ENCODE measurements around the gene NUDC. TPM values are rescaled to one million over a fixed set of nuclear protein-coding genes. Genes with fewer than 3 reads are reported as not detected.

Gene NUDC
- total and polyA plus RNA-seq, 8 donors = 25.6 to 54.1 (median 33.5) TPM

DNA sequence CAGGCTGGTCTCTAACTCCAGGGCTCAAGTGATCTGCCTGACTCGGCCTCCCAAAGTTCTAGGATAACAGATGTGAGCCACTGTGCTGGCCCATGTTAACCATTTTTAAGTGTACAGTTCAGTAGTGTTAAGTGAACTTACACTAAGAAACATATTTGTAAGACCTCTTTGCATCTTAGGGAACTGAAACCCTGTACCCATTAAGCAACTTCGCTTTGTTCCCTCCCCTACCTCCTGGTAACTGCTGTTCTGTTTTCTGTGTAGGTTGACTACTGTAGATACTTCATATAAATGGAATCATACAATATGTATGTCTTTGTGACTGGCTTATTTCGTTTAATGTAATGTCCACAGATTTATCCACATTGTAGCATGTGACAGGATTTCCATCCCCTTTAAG lies 11.0 kb downstream of the NUDC start:
- intact Hi-C loops (cut with DNase I) = no loop called here
- H3K4me1 ChIP-seq = no peaks in the 10 kb centered on the region
- H3K27ac ChIP-seq = no peak overlapping the region
- no peak for FAIRE-seq
- H3K4me3 ChIP-seq = no peak overlapping the region
- TF ChIP-seq, protein P1, sequence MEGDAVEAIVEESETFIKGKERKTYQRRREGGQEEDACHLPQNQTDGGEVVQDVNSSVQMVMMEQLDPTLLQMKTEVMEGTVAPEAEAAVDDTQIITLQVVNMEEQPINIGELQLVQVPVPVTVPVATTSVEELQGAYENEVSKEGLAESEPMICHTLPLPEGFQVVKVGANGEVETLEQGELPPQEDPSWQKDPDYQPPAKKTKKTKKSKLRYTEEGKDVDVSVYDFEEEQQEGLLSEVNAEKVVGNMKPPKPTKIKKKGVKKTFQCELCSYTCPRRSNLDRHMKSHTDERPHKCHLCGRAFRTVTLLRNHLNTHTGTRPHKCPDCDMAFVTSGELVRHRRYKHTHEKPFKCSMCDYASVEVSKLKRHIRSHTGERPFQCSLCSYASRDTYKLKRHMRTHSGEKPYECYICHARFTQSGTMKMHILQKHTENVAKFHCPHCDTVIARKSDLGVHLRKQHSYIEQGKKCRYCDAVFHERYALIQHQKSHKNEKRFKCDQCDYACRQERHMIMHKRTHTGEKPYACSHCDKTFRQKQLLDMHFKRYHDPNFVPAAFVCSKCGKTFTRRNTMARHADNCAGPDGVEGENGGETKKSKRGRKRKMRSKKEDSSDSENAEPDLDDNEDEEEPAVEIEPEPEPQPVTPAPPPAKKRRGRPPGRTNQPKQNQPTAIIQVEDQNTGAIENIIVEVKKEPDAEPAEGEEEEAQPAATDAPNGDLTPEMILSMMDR (IDR thresholded peaks at IDR 0.05) = no peak
- H3K9me3 ChIP-seq = no peaks in the 10 kb centered on the region
- WGBS, 2 donors = 86 to 88% methylated on average over 3 of the region's 3 CpGs
- peaks cover 0 to 3% (median 0%) of the 10 kb centered on the region in 3 donors for H3K36me3 ChIP-seq
- no peaks in the 10 kb centered on the region for H3K27me3 ChIP-seq
- peak in 1 of 4 donors; percentile 40 for ATAC-seq
- no peak for DNase-seq

DNA sequence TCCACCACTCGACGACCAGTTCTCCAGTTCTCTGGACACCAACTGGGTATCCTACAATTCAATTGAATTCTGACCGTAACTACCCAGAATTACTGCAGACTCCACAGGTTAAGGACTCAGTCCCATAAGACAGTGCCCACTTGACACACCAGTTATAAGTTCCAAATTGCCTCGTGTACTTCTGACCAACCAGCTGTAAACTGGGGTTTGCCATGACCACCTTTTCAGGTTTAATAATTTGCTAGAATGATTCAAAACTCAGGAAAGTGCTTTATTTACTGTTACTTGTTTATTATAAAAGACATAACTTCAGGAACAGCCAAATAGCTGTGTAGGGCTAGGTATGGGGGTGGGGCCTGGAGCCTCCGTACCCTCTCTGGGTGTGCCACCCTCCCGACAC lies 15.3 kb downstream of the NUDC start:
- no peaks in the 10 kb centered on the region for H3K27me3 ChIP-seq
- ATAC-seq (no peak), DNase-seq (no peak), FAIRE-seq (no peak)
- H3K9me3 ChIP-seq = no peaks in the 10 kb centered on the region
- H3K4me1 ChIP-seq = peaks cover 0 to 9% (median 6%) of the 10 kb centered on the region in 3 donors
- 65 to 73% methylated on average over 6 of the region's 6 CpGs for WGBS, 2 donors
- H3K36me3 ChIP-seq = peaks cover 3 to 5% (median 3%) of the 10 kb centered on the region in 3 donors
- TF ChIP-seq, protein P1 (IDR thresholded peaks at IDR 0.05) = no peak
- no peak overlapping the region for H3K27ac ChIP-seq
- no peak overlapping the region for H3K4me3 ChIP-seq
- intact Hi-C loops (cut with DNase I) = no loop called here

DNA sequence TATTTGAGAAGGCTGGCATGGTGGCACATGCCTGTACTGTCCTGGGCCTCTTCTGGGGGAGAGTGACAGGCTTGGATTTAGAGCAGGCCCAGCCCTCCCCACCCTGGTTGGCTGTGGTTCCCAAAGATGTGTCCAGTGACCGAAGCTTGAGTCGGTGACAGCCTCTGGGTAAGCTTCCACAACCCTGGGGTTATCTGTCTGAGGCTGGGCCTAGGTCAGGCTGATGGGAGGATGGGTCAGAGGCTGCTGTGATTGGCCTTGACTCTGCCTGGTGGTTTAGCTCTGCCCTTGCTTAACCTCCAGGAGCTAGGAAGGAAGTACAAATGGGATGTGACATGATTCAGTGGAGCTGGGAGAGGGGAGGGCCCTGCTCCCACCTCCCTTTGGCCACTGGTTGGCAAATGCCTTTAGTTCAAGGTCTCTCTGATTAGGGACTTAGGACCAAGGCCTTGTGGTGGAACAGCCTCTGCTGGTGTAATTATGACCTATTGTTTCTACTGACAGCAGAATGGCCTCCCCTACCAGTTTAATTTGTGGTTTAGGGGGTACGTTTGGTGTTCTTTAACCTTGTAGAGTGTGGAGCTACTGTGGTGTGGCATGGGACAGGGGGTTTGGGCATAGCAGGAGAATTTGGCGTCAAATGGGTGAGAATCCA lies 16.6 kb downstream of the NUDC start:
- H3K4me3 ChIP-seq = no peak overlapping the region
- WGBS, 2 donors = 47 to 58% methylated on average over 4 of the region's 4 CpGs
- H3K9me3 ChIP-seq = no peaks in the 10 kb centered on the region
- H3K4me1 ChIP-seq = peaks cover 0 to 9% (median 6%) of the 10 kb centered on the region in 3 donors
- TF ChIP-seq, protein P1 (IDR thresholded peaks at IDR 0.05) = no peak
- no peak for DNase-seq
- no peak overlapping the region for H3K27ac ChIP-seq
- peaks cover 5 to 16% (median 13%) of the 10 kb centered on the region in 3 donors for H3K36me3 ChIP-seq
- peak; percentile 28 to 53 (median 40) for ATAC-seq
- FAIRE-seq = no peak
- intact Hi-C loops (cut with DNase I) = no loop called here
- H3K27me3 ChIP-seq = no peaks in the 10 kb centered on the region

DNA sequence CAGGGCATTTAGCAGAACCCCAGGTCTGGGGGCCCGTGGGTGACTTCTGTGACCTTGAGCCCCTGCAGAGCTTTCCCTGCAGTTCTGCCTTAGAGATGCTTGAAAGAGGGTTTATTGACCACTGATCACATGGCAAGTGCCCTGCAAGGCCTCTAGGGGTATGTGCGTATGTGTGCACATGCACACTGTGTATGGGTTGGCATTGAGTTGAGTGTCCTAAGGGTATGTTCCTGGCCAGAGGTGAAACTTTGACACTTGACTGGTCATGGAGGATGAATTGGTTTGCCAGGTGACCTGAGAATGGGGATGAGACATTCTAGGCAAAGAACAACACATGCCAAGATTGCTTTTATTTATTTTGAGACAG lies 17.1 kb downstream of the NUDC start:
- intact Hi-C loops (cut with DNase I) = no loop called here
- Histone ChIP-seq H3K4me1 (peaks cover 0 to 9% (median 6%) of the 10 kb centered on the region in 3 donors), H3K27ac (no peak overlapping the region), H3K4me3 (no peak overlapping the region), H3K9me3 (no peaks in the 10 kb centered on the region), H3K36me3 (peaks cover 5 to 21% (median 18%) of the 10 kb centered on the region in 3 donors), H3K27me3 (no peaks in the 10 kb centered on the region)
- FAIRE-seq = no peak
- 72 to 76% methylated on average over 2 of the region's 2 CpGs for WGBS, 2 donors
- TF ChIP-seq, protein P1 (IDR thresholded peaks at IDR 0.05) = no peak
- DNase-seq = no peak
- peak in 1 of 4 donors; percentile 12 for ATAC-seq

DNA sequence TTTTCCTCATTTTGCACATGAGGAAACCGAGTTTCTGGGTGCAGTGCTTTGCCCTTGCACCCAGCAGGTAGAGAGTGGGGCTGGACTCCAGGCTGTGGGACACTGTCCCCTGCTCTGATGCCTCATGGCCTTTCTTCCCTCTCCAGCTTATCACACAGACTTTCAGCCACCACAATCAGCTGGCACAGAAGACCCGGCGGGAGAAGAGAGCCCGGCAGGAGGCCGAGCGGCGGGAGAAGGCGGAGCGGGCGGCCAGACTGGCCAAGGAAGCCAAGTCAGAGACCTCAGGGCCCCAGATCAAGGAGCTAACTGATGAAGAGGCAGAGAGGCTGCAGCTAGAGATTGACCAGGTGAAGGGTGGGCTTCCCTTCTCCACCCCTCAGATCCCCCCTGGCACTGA lies 19.8 kb downstream of the NUDC start:
- intact Hi-C loops (cut with DNase I) = no loop called here
- no peak for FAIRE-seq

More for the DNA sequence above, 19.8 kb downstream of the NUDC start:
- TF ChIP-seq, protein P1 (IDR thresholded peaks at IDR 0.05) = no peak
- H3K27me3 ChIP-seq = no peaks in the 10 kb centered on the region
- ATAC-seq (no peak), DNase-seq (peak in 1 of 6 donors; percentile 25)
- H3K4me1 ChIP-seq = peaks cover 0 to 9% (median 6%) of the 10 kb centered on the region in 3 donors
- no peak overlapping the region for H3K4me3 ChIP-seq
- peaks cover 8 to 24% (median 19%) of the 10 kb centered on the region in 3 donors for H3K36me3 ChIP-seq
- 83 to 85% methylated on average over 10 of the region's 10 CpGs for WGBS, 2 donors
- H3K9me3 ChIP-seq = no peaks in the 10 kb centered on the region
- no peak overlapping the region for H3K27ac ChIP-seq
